ENCODE results near the gene OR6X1. TPM values are rescaled to one million over a fixed set of nuclear protein-coding genes. Genes with fewer than 3 reads are reported as not detected.

OR6X1 gene, protein sequence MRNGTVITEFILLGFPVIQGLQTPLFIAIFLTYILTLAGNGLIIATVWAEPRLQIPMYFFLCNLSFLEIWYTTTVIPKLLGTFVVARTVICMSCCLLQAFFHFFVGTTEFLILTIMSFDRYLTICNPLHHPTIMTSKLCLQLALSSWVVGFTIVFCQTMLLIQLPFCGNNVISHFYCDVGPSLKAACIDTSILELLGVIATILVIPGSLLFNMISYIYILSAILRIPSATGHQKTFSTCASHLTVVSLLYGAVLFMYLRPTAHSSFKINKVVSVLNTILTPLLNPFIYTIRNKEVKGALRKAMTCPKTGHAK
- total RNA-seq = not detected

GRCh38 chr11:123754101-123754568 is at the start of gene OR6X1:
Gene OR6X1, minus strand, starts transcription at chr11:123754518. Its CDS starts 0 bp downstream, at chr11:123754518.
- no peak for DNase-seq (ENCODE audit: low spot score in 2 of 2)
- no peak for FAIRE-seq

DNA sequence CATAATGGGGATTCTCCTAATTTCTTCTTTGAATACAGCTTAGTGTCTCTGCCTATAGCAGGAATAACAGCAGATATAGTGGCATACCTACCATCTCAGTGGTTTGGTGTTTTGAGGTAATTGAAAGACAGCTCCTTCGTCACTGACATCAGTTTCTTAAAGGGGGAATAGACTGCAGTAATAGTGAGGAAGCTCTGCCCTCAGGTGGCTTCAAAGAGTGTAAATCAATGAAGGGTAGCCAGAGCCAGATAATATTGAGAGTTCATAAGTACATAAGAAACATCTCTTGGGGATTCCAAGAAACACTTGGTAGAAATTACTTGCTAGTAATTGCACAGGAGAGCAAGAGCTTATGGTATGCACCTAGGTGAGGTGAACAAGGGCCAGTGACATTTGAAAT is 47.4 kb upstream of the OR6X1 start:
- FAIRE-seq (no peak), DNase-seq (ENCODE audit: low spot score in 2 of 2) (no peak)

DNA sequence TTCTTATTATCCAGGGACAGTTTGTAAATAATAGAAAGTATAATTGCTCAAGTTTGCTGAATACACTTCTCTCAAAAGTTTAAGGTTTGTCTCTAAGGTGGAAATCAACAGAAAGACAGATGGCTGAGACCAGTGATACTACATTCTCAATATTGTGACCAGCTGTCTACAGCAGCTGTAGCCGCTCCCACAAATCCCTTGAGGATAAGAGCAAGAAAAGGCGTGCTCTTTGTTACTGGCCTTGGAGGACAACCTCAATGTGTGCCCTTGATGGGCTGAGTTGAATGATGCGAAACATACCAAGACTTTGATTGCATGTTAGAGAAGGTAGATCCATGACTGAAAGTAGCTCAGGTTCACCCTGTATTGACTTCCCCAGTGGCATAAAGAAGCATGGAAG is 45.7 kb upstream of the OR6X1 start:
- FAIRE-seq = no peak
- DNase-seq (ENCODE audit: low spot score in 2 of 2) = no peak

DNA sequence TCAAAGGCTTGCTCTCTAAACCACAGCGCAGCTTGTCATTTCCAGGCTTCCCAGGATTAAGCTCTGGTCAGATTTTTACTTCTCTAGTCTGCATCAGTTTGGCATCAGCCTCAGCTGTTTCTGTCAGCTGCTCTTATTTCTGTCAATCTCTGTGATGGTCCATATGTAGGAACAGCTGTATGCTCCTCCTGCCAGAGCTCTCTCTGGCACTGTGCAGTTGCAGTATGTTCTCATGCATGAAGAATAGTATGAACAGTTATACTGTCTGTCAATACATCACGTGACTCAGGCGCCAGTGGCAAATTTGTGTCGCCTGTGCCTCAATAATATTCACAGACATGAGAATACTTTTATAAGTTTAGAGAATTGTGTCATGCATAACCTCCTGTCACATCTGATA is 45.1 kb upstream of the OR6X1 start:
- no peak for DNase-seq (ENCODE audit: low spot score in 2 of 2)
- FAIRE-seq = no peak

DNA sequence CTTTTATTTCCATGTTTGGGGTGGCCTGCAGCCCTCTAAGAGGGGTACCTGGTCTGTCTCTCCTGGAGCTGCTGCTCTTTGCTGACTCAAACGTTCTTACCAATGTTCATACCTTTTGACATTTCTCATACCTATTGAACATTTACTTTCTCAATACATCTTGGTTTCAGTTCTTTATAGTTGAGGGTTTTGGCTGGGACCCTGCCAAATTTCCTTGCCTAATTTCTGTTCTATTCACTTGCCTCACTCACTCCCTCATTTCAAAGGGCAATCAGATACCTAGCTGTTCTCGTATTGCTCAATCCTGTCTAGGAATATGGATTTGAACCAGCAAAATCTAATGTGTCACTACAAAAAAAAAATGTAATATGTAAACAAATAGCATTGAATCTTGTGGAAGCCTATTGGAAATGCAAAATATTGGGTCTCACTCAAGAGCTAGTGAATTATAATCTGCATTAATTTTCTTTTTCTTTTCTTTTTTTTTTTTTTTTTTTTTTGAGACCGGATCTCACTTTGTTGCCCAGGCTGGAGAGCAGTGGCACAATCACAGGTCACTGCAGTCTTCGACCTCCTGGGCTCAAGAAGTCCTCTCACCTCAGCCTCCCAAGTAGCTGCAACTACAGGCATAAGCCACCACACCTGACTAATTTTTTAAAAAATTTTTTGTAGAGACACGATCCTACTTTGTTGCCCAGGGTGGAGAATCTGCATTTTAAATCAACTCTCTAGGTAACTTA is 44.4 kb upstream of the OR6X1 start:
- no peak for DNase-seq (ENCODE audit: low spot score in 2 of 2)
- FAIRE-seq = no peak

DNA sequence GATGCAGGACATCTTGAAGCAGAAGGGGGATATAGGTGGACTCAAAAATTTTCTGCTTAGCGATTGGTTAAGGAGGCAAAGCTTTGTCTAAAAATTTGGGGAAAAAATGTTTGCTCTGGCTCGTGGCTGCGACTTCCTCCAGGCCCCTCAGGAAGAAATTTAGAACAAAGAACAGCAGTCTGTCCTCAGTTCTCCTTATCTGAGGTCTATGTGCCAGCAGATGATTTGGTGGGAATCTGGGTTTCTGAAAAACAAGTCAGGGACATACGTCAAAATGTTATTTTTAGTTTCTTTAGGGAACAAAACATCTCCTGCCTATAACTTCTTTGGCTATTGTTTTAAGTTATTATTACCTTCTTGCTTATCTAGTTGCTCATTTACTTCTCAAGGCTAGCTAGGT is 43.8 kb upstream of the OR6X1 start:
- no peak for DNase-seq (ENCODE audit: low spot score in 2 of 2)

DNA sequence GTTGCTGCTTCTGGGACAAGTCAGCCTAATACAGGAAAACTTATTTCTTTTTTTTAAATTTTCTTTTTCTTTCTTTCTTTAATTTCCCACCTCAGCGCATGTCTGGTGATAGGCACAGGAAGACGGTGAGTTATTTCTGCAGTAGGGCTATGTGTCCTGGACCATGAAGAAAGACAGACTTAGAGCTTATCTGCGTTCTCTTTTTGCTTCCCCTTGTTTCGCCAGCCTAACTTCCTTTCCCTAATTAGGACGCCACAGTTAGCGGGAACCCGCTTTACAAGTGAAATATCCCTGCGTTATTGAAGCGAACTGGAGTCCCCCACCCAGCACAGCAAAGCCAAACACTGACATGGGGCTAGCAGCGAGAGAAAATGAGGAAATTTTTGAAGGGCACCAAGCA is 43.2 kb upstream of the OR6X1 start:
- DNase-seq (ENCODE audit: low spot score in 2 of 2) (no peak), FAIRE-seq (no peak)

More for the DNA sequence above, 43.8 kb upstream of the OR6X1 start:
- no peak for FAIRE-seq

GRCh38 chr11:123797114-123797513 is 42.8 kb upstream of the OR6X1 start:
- FAIRE-seq (no peak), DNase-seq (ENCODE audit: low spot score in 2 of 2) (no peak)

DNA sequence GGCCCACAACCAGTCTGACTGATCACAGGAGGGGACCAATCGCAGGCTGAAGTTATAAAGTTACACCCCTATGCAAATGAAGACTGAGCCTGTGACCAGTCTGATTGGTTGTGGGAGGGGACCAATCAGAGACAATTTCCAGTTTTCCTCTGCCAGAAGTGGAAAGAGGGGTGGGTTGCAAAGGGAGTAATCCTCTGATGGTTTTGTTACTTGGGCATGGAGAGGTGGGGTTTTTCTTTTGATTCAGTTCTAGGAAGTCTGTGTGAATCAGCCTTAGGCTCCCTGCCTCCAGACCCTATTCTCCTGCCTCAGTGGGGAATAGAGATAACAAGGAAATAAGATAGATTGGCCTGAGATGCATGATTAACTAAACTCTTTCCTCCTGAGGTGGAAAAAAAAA is 41.9 kb upstream of the OR6X1 start:
- FAIRE-seq (no peak), DNase-seq (ENCODE audit: low spot score in 2 of 2) (no peak)

GRCh38 chr11:123783536-123783935 is 29.2 kb upstream of the OR6X1 start:
- no peak for DNase-seq (ENCODE audit: low spot score in 2 of 2)
- no peak for FAIRE-seq

DNA sequence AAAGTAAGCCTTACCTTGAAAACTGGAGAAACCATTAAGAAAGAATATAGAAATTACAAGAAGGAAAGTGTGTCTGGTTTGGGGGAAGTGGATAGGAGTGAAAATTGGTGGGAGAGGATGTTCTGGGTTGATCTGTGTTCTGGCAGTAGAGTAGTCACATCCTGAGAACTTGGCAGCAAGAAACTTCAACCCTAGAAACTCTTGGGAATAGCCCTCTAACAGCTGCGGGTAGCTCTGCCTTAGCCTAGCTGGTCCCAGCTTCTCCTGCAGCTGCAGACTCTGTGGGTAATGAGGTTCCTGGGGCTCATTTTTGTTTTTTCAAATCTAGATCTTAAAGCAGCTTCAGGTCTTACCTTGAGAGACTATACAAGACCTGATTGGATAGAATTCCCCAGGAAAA is 24.2 kb upstream of the OR6X1 start:
- FAIRE-seq (no peak), DNase-seq (ENCODE audit: low spot score in 2 of 2) (no peak)

DNA sequence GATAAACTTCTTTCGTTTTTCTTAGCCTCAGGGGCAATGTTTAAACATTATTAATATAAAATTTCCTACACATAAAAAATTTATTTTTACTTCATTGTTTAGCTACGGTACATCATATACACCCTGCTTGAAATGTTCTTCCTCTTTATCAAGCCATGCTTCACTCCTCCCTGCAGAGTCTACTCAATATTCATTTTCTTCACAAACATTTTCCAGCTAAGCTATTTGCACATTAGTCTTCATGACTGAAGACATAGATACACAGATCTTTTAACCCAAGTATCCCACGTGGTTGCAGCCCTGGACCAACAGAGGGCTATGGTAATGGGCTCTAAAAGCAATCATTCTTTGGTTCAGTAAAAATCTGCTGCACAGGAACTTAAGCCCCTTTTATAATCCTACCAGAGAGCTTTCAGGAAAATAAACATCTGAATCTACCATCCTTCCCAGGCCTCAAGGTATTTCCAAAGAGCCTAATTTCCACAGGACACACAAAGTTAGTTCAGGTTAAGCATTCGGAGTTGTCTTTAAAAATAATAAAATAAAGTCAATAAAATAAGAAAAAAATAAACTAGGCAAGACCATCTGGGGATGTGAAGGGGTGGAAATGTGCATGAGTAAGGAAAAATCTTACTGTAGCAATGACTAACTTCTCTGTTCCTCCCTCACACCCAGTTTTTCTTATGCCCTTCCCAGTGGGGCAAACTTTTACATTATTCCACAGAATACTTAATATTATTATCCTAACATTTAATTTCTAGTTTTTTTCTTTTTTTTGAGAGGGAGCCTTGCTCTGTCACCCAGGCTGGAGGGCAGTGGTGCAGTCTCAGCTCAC is 21.6 kb upstream of the OR6X1 start:
- FAIRE-seq (no peak), DNase-seq (ENCODE audit: low spot score in 2 of 2) (no peak)

DNA sequence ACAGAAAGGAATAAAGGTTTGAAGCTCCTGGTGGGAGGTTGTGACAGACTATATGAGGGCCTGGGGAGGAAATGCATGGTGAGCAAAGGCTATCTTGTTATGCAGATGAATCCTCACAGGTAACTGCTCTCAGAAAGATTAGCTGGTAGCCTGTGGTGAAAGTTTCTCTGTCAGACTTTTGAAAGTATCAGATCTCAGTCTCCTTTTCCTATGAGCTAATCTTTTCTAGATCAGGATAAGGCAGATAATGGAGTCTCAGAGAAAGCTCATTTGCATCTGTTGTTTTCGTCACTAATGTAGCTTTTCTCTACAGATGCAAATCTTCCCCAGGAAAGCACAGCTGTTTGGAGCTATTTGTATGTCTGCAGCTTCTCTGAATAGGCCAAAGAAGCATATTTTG is 21.0 kb upstream of the OR6X1 start:
- DNase-seq (ENCODE audit: low spot score in 2 of 2) = no peak
- no peak for FAIRE-seq

- DNase-seq (ENCODE audit: low spot score in 2 of 2) = no peak
- no peak for FAIRE-seq
Measured at GRCh38 chr11:123773959-123774358, 19.6 kb upstream of the OR6X1 start.

DNA sequence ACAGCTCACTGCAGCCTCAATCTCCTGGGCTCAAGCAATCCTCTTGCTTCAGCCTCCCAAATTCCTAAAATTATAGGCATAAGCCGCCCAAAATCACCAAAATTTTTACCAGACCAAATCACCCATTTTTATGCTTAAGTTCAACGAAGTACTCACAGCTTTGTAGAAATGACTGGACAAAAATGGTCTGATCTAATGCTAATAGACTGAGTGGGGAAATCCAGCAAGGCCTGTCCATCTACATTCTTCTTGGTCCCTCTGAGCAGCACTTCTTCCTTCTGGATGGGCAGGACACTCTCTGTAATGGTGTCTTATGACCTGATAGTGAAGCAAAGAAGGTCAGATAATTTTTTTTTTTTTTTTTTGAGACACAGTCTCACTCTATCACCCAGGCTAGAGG is 18.7 kb upstream of the OR6X1 start:
- no peak for DNase-seq (ENCODE audit: low spot score in 2 of 2)

GRCh38 chr11:123771664-123772063 is 17.3 kb upstream of the OR6X1 start:
- FAIRE-seq (no peak), DNase-seq (ENCODE audit: low spot score in 2 of 2) (no peak)

More for the DNA sequence above, 18.7 kb upstream of the OR6X1 start:
- FAIRE-seq = no peak

GRCh38 chr11:123770712-123771111 is 16.4 kb upstream of the OR6X1 start:
- DNase-seq (ENCODE audit: low spot score in 2 of 2) (no peak), FAIRE-seq (no peak)

GRCh38 chr11:123765601-123766000 is 11.3 kb upstream of the OR6X1 start:
- DNase-seq (ENCODE audit: low spot score in 2 of 2) (no peak), FAIRE-seq (no peak)

DNA sequence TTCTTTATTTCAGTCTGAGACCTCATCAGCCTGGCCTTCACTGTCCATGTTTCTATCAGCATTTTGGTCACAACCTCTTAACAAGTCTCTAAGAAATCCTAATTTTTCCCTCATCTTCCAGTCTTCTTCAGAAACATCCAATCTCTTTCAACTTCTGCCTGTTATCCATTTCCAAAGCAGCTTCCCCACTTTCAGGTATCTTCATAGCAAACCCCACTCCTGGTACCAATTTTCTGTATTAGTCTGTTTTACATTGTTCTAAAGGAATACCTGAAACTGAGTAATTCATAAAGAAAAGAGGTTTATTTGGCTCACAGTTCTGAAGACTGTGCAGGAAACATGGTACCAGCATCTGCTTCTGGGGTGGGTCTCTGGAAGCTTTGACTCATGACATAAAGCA is 8.1 kb upstream of the OR6X1 start:
- FAIRE-seq (no peak), DNase-seq (ENCODE audit: low spot score in 2 of 2) (no peak)

DNA sequence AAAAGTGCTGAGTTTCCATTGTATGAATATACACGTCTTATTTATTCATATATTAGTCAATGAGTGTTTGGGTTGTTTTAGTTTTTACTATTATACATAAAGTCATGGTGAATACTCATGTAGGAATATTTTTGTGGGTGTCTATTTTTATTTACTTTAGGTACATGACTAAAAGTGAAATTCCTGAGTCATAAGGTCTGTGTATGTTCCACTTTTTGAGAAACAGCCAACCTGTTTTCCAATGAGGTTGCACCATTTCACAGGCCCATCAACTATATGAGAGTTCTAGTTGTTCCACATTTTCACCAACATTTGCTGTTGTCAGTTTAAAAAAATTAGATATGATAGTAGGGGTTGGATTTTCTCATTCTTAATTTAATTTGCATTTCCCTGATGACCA is 6.6 kb upstream of the OR6X1 start:
- FAIRE-seq = no peak
- DNase-seq (ENCODE audit: low spot score in 2 of 2) = no peak

DNA sequence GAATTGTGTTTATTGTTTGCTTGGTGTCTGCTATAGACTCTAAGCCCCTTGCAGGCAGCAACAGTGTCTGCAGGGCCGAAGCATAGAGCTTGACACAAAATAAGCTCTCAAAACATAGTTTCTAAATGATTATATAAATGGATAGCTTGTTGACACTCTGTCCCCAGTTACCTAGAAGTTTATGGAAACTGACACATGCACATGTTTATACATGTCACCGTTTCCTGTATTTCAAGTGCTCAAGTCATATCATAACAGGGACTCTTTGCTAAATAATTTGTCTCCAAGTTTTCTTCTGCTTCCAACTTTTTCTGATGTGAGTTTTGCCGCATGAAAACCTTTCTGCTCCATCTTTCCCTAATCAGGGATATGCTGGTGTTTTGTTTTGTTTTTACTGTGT is 3.7 kb upstream of the OR6X1 start:
- DNase-seq (ENCODE audit: low spot score in 2 of 2) = no peak
- FAIRE-seq = no peak

All from frontal cortex (tissue), 4 donors.